CD14-positive monocyte (primary cell): ENCODE measurements around the gene MEI1. TPM values are rescaled to one million over a fixed set of nuclear protein-coding genes. Genes with fewer than 3 reads are reported as not detected.
A peak's percentile ranks its signal among the peaks of the same experiment; 100 is the strongest.

Experiments
- DNase-seq, 3 donors: peaks; one replicate each; pipeline ENCODE4 v3.0.0-alpha.2; 2011 to 2022
- H2AFZ ChIP-seq: 2 replicates; pipeline ENCODE4 v1.6.0; 2012; ENCODE audit warnings: mild to moderate bottlenecking, low read depth, low read length, inconsistent platforms; ENCODE audit not compliant: insufficient read depth, poor library complexity, severe bottlenecking
- H3K27ac ChIP-seq, 2 donors: 1 replicate in 1 of 2; 2 replicates in 1 of 2; pipeline ENCODE4 v1.5.1; 2012 to 2013; ENCODE audit warnings: low read length in 2 of 2, control low read depth in 1 of 2, inconsistent platforms in 1 of 2, low read depth in 1 of 2, mild to moderate bottlenecking in 1 of 2
- H3K27me3 ChIP-seq, 2 donors: one replicate each; pipeline versions ENCODE4 v1.6.0 to v1.6.1; 2011 to 2013; ENCODE audit warnings: low read length in 2 of 2; ENCODE audit not compliant: control insufficient read depth in 2 of 2, insufficient read depth in 2 of 2
- H3K36me3 ChIP-seq, 2 donors: replicated peaks in 1 of 2; 1 replicate in 1 of 2; 2 replicates in 1 of 2; pipeline versions ENCODE4 v1.5.1 to v1.6.1; 2012 to 2013; ENCODE audit warnings: low read length in 2 of 2, control low read depth in 1 of 2, inconsistent platforms in 1 of 2, mild to moderate bottlenecking in 1 of 2; ENCODE audit not compliant: insufficient read depth in 2 of 2, control insufficient read depth in 1 of 2
- H3K4me1 ChIP-seq, 2 donors: 1 replicate in 1 of 2; 2 replicates in 1 of 2; pipeline versions ENCODE4 v1.5.1 to v1.6.1; 2012 to 2013; ENCODE audit warnings: low read length in 2 of 2, control low read depth in 1 of 2, inconsistent platforms in 1 of 2, mild to moderate bottlenecking in 1 of 2, moderate library complexity in 1 of 2; ENCODE audit not compliant: insufficient read depth in 2 of 2, control insufficient read depth in 1 of 2
- H3K4me2 ChIP-seq: replicated peaks from 2 replicates; pipeline ENCODE3; 2012; ENCODE audit warnings: low read length, moderate library complexity, mild to moderate bottlenecking; ENCODE audit not compliant: poor library complexity, severe bottlenecking; ENCODE audit errors: extremely low read depth
- H3K4me3 ChIP-seq, 3 experiments: fragments of 200-600 bp in 1 of 3; sonication (generic) in 1 of 3; replicated peaks in 1 of 3; 1 replicate in 2 of 3; 2 replicates in 1 of 3; pipeline ENCODE4 v1.5.1; 2011 to 2013; ENCODE audit warnings: low read length in 3 of 3, mild to moderate bottlenecking in 3 of 3, control low read depth in 2 of 3, low read depth in 2 of 3, inconsistent platforms in 1 of 3, moderate library complexity in 1 of 3
- H3K79me2 ChIP-seq: 2 replicates; pipeline ENCODE4 v1.6.0; 2012; ENCODE audit warnings: mild to moderate bottlenecking, control low read depth, inconsistent platforms, low read length, moderate library complexity; ENCODE audit not compliant: insufficient read depth
- H3K9ac ChIP-seq: 2 replicates; pipeline ENCODE4 v1.6.0; 2017; ENCODE audit warnings: low read length, mild to moderate bottlenecking; ENCODE audit not compliant: insufficient read depth, poor library complexity, severe bottlenecking
- H3K9me3 ChIP-seq, 2 donors: replicated peaks in 1 of 2; 1 replicate in 1 of 2; 2 replicates in 1 of 2; pipeline versions ENCODE4 v1.5.1 to v1.6.1; 2012 to 2013; ENCODE audit warnings: low read length in 2 of 2, control low read depth in 1 of 2; ENCODE audit not compliant: control insufficient read depth in 1 of 2, insufficient read depth in 1 of 2
- H4K20me1 ChIP-seq: 2 replicates; pipeline ENCODE4 v1.6.0; 2012; ENCODE audit warnings: mild to moderate bottlenecking, low read length, control low read depth, moderate library complexity; ENCODE audit not compliant: insufficient read depth
- H3K27ac Mint-ChIP-seq, 7 donors: one replicate each; pipeline ENCODE4 v1.8.0; 2020; ENCODE audit warnings: mild to moderate bottlenecking in 7 of 7, mixed read lengths in 7 of 7, moderate library complexity in 6 of 7, inconsistent platforms in 2 of 7
- H3K27me3 Mint-ChIP-seq, 3 donors: one replicate each; pipeline ENCODE4 v1.8.0; 2021 to 2022; ENCODE audit warnings: low read depth in 3 of 3, mild to moderate bottlenecking in 3 of 3, mixed read lengths in 3 of 3, moderate library complexity in 3 of 3, inconsistent platforms in 1 of 3
- H3K36me3 Mint-ChIP-seq, 2 donors: one replicate each; pipeline ENCODE4 v1.8.0; 2020; ENCODE audit warnings: mixed read lengths in 2 of 2, inconsistent platforms in 1 of 2, mild to moderate bottlenecking in 1 of 2
- H3K4me1 Mint-ChIP-seq: one replicate; pipeline ENCODE4 v1.8.0; 2020; ENCODE audit warnings: mild to moderate bottlenecking, mixed read lengths
- H3K4me3 Mint-ChIP-seq, 2 donors: one replicate each; pipeline ENCODE4 v1.8.0; 2020; ENCODE audit warnings: mild to moderate bottlenecking in 2 of 2, mixed read lengths in 2 of 2, moderate library complexity in 1 of 2
- H3K9me3 Mint-ChIP-seq, 7 donors: one replicate each; pipeline ENCODE4 v1.8.0; 2020 to 2022; ENCODE audit warnings: mixed read lengths in 7 of 7, mild to moderate bottlenecking in 6 of 7, moderate library complexity in 6 of 7, inconsistent platforms in 2 of 7
- CTCF ChIP-seq: fragments of 200-600 bp; IDR thresholded peaks from one replicate; pipeline ENCODE4 v1.8.0; 2022; ENCODE audit warnings: antibody characterized with exemption, mild to moderate bottlenecking
- WGBS: methylation state at CpG from one replicate; pipeline ENCODE4 v1.1.5; 2013; ENCODE audit warnings: missing lambda C conversion rate; ENCODE audit not compliant: insufficient coverage; 5-methylcytosine and 5-hydroxymethylcytosine counted together
- intact Hi-C, 2 donors: fragments of 100-400 bp; cut with micrococcal nuclease; formaldehyde crosslinking; loops; one replicate each; pipeline versions ENCODE4 v1.15.0 to v1.15.1; 2023
- polyA plus RNA-seq, 3 donors: library from polyadenylated mRNA; depleted of rRNA in 1 of 3; unstranded in 2 of 3; stranded (reverse) in 1 of 3; fragments of 300-500 nt in 2 of 3; fragments of >200 nt in 1 of 3; fragmentation: Illumina TruSeq in 2 of 3; gene quantifications; 1 replicate in 2 of 3; 2 replicates in 1 of 3; pipeline ENCODE4 v1.2.3, GENCODE V29; 2012 to 2021

MEI1 gene
- polyA plus RNA-seq, 3 donors = 12.3 to 40.0 (median 37.0) TPM

GRCh38 chr22:41782751-41783150 lies 83.4 kb downstream of the MEI1 start:
- H3K4me1 Mint-ChIP-seq = peaks cover 58% of the 10 kb centered on the region
- no peaks in the 10 kb centered on the region for H3K27me3 ChIP-seq
- H3K27me3 Mint-ChIP-seq = no peaks in the 10 kb centered on the region
- no peaks in the 10 kb centered on the region for H3K79me2 ChIP-seq
- no peaks in the 10 kb centered on the region for H4K20me1 ChIP-seq
- peak overlapping the region; percentile 63 for H3K4me2 ChIP-seq
- 89% methylated on average over 2 of the region's 2 CpGs for WGBS
- H3K9ac ChIP-seq = no peak overlapping the region
- DNase-seq = no peak
- TF ChIP-seq CTCF = no peak
- intact Hi-C loops = loop anchor here in 1 of 2 donors (5.0 kb wide), 1 partner anchor 35 kb away; no protein-coding TSS in a partner anchor
- peak overlapping the region in 1 of 3 experiments; percentile 56 for H3K4me3 ChIP-seq
- H3K9me3 Mint-ChIP-seq = peaks cover 0 to 4% (median under 1%) of the 10 kb centered on the region in 7 donors
- H3K4me3 Mint-ChIP-seq = peak overlapping the region in 1 of 2 donors; percentile 9
- H3K27ac ChIP-seq = peak overlapping the region; percentile 6 to 98
- H3K9me3 ChIP-seq = no peaks in the 10 kb centered on the region
- H3K27ac Mint-ChIP-seq = peak overlapping the region; percentile 11 to 99 (median 98)
- H3K4me1 ChIP-seq = peaks cover 39 to 41% of the 10 kb centered on the region in 2 donors
- no peaks in the 10 kb centered on the region for H3K36me3 ChIP-seq
- peaks cover 8 to 17% of the 10 kb centered on the region in 2 donors for H3K36me3 Mint-ChIP-seq
- no peak overlapping the region for H2AFZ ChIP-seq

GRCh38 chr22:41787331-41787730 lies 88.0 kb downstream of the MEI1 start:
- intact Hi-C loops = no loop called here
- peaks cover 6 to 7% of the 10 kb centered on the region in 2 donors for H3K4me1 ChIP-seq
- no peaks in the 10 kb centered on the region for H4K20me1 ChIP-seq
- Mint-ChIP-seq H3K27me3 (no peaks in the 10 kb centered on the region), H3K4me3 (no peak overlapping the region), H3K4me1 (peaks cover 17% of the 10 kb centered on the region), H3K36me3 (peaks cover 24 to 26% of the 10 kb centered on the region in 2 donors), H3K27ac (no peak overlapping the region), H3K9me3 (peaks cover 0 to 1% (median 0%) of the 10 kb centered on the region in 7 donors)
- WGBS = no CpG with 5 or more reads among the region's 2 CpGs
- no peak overlapping the region for H3K27ac ChIP-seq
- TF ChIP-seq CTCF = no peak
- H3K27me3 ChIP-seq = no peaks in the 10 kb centered on the region
- H3K9ac ChIP-seq = no peak overlapping the region
- H3K79me2 ChIP-seq = no peaks in the 10 kb centered on the region
- H3K4me2 ChIP-seq = no peak overlapping the region
- H3K36me3 ChIP-seq = peaks cover 0 to 13% of the 10 kb centered on the region in 2 donors
- DNase-seq = no peak
- H3K4me3 ChIP-seq = no peak overlapping the region
- no peaks in the 10 kb centered on the region for H3K9me3 ChIP-seq
- no peak overlapping the region for H2AFZ ChIP-seq
